ENCODE measurements around the gene PFKL. TPM values are rescaled to one million over a fixed set of nuclear protein-coding genes. Genes with fewer than 3 reads are reported as not detected.

The PFKL gene
- total RNA-seq, 1 donor = 114 TPM

- no peak for TF ChIP-seq CTCF (IDR thresholded peaks at IDR 0.05; ENCODE audit: insufficient read depth, low read length)
- no peak overlapping the region for H3K4me3 ChIP-seq (ENCODE audit: low read depth, low read length)
- DNase-seq (ENCODE audit: low read depth) = no peak
Observed at GRCh38 chr21:44267655-44268142, 32.2 kb upstream of the PFKL start.

- TF ChIP-seq CTCF (IDR thresholded peaks at IDR 0.05; ENCODE audit: insufficient read depth, low read length) = no peak
- no peak for DNase-seq (ENCODE audit: low read depth)
- H3K4me3 ChIP-seq (ENCODE audit: low read depth, low read length) = no peak overlapping the region
Observed at GRCh38 chr21:44269090-44269489, 30.8 kb upstream of the PFKL start.

DNA sequence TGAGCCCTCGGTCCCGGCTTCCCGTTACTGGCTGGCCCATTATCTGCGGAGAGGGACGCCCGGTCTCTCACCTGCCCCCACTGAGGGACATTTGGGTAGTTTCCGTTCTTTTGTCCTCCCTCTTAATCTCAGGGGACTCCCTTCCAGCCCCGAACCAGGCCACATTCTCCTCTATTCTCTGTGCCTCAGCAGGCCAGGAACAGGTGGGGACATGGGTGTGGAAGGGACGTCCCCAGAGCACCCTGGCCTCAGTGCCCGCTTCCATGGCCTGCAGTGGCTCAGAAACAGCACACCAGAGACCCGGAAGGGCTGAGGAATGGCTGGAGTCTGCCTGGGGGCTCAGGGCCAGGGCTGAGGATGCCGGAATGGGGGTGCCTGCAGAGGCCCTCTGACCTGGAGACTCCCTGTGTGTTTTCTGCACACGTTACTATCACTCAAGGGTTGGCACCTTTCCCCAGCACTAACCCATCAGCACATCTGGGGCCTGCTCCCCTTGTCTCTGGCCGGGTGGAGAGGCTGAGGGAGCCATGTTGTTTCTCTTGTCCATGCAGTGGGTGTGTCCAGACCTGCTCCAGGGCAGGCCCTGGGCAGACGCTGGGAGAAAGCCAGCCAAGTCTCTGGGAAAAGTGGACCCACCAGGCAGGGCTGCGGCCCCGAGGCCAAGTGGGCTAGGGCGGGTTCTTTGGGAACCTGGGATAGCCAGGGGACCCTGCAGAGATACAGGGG is 28.1 kb upstream of the PFKL start:
- DNase-seq (ENCODE audit: low read depth) = no peak
- no peak overlapping the region for H3K4me3 ChIP-seq (ENCODE audit: low read depth, low read length)
- TF ChIP-seq CTCF (IDR thresholded peaks at IDR 0.05; ENCODE audit: insufficient read depth, low read length) = no peak

DNA sequence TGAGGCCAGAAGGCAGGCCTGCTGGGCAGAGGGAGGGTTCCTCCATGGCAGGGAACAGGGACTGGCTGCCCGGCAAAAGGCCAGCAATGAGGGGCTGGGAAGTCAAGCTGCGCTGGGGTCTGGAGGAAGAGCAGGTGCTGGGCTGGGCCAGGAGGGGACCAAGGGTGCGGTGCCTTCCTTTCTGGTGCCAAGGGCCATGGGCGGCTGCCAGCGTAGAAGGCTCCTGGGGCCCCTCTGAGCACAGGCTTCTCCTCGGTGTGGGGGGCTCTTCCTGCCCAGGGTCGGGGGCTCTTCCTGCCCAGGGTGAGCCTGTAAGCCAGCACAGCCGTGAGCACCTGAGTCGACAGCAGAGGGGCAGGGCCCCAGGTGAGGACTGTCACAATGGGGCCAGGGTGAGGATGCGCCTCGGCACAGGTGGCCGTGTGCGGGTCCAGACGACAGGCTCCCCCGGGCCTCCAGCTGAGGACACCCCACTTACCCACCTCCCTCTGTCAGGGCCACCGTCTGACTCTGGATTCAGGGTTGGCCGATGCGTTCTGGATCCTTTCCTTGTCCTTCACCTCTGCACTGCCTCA is 27.5 kb upstream of the PFKL start:
- DNase-seq (ENCODE audit: low read depth) = no peak
- TF ChIP-seq CTCF (IDR thresholded peaks at IDR 0.05; ENCODE audit: insufficient read depth, low read length) = no peak
- no peak overlapping the region for H3K4me3 ChIP-seq (ENCODE audit: low read depth, low read length)

GRCh38 chr21:44273046-44273445 is 26.8 kb upstream of the PFKL start:
- DNase-seq (ENCODE audit: low read depth) = no peak
- no peak for TF ChIP-seq CTCF (IDR thresholded peaks at IDR 0.05; ENCODE audit: insufficient read depth, low read length)
- no peak overlapping the region for H3K4me3 ChIP-seq (ENCODE audit: low read depth, low read length)

DNA sequence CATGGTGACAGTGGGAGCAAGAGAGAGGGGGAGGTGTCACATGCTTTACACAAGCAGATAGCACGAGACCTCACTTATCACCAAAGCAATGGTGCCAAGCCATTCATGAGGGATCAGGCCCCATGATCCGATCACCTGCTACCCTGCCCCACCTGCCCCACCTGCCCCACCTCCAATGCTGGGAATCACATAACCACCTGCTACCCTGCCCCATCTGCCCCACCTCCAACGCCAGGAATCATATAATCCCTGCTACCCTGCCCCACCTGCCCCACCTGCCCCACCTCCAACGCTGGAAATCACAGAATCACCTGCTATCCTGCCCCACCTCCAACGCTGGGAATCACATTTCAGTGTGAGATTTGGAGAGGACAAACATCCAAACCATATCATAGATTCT is 24.8 kb upstream of the PFKL start:
- no peak for TF ChIP-seq CTCF (IDR thresholded peaks at IDR 0.05; ENCODE audit: insufficient read depth, low read length)
- no peak for DNase-seq (ENCODE audit: low read depth)
- no peak overlapping the region for H3K4me3 ChIP-seq (ENCODE audit: low read depth, low read length)

Data from fibroblast of the aortic adventitia (primary cell).